ENCODE measurements around the gene NEIL3.

DNA sequence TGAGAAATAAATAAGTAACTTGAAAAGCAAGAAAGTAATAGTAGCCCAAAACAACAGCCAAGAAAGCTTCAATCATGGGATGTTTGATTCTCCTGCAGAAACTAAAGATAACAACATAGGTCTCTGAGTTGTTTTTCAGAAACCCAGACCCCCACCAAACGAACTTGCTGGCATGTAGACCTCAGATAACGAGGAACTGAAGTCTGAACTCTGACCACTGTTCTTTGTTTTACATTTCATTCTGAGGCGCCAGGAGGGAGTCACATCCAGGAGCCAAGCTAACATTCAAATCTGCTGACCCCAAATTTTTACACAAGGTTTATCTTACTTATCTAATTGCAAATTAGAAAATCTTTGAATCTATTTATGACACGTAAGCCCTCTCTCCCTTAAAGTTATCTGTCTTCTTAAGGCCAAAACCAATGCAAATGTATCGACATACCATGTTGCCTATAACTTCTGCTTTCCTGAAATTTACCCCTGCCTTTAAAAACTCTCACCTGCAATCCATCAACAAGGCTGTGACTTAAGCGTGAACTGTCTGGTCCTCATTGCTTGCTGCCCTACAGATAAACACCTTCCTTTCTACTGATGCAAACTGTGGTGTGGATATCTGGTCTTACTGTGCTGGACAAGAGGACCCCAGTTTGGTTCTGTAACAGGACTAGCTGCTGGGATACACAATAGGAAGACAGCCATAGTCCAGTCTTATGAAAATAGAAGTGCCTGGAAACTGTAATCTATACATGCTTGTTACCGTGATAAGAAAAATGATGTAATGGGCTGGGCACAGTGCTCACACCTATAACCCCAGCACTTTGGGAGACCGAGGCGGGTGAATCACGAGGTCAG is 37.5 kb upstream of the NEIL3 start:
- TF ChIP-seq POLR2A (IDR thresholded peaks at IDR 0.05), result no peak
- TF ChIP-seq EP300 (IDR thresholded peaks at IDR 0.05), result no peak
- no peak for TF ChIP-seq CTCF (IDR thresholded peaks at IDR 0.05)

Measured in suprapubic skin (tissue), 3 donors.